Ectodermal cell (in vitro differentiated cells): ENCODE results near the gene RP2.

Experiments
- H3K27ac ChIP-seq: 2 replicates; pipeline ENCODE4 v1.7.0; 2013; ENCODE audit warnings: mild to moderate bottlenecking, low read depth, low read length; ENCODE audit not compliant: insufficient read depth, poor library complexity, severe bottlenecking
- H3K27me3 ChIP-seq: 2 replicates; pipeline ENCODE4 v1.7.0; 2013; ENCODE audit warnings: mild to moderate bottlenecking, low read length; ENCODE audit not compliant: insufficient read depth, control insufficient read depth, poor library complexity, severe bottlenecking
- H3K36me3 ChIP-seq: one replicate; pipeline ENCODE4 v1.7.0; 2013; ENCODE audit warnings: low read length; ENCODE audit not compliant: control insufficient read depth, insufficient read depth
- H3K4me1 ChIP-seq: one replicate; pipeline ENCODE4 v1.7.0; 2013; ENCODE audit warnings: low read length; ENCODE audit not compliant: control insufficient read depth, insufficient read depth
- H3K4me3 ChIP-seq: 2 replicates; pipeline ENCODE4 v1.7.0; 2013; ENCODE audit warnings: low read depth, low read length, control low read depth; ENCODE audit not compliant: insufficient read depth
- H3K9me3 ChIP-seq: 2 replicates; pipeline ENCODE4 v1.7.0; 2013; ENCODE audit warnings: mild to moderate bottlenecking, low read length, moderate library complexity; ENCODE audit not compliant: control insufficient read depth
- WGBS, 2 experiments: methylation state at CpG; one replicate each; pipeline ENCODE4 v1.1.7; 2013; ENCODE audit warnings: missing lambda C conversion rate in 2 of 2; 5-methylcytosine and 5-hydroxymethylcytosine counted together

RP2 gene

GRCh38 chrX:46916273-46916672, 79.4 kb downstream of the RP2 start:
- no peaks in the 10 kb centered on the region for H3K9me3 ChIP-seq
- H3K4me3 ChIP-seq, result no peak overlapping the region
- no peaks in the 10 kb centered on the region for H3K36me3 ChIP-seq
- no peak overlapping the region for H3K27ac ChIP-seq
- 90 to 93% methylated on average over 2 of the region's 2 CpGs for WGBS, 2 experiments
- H3K27me3 ChIP-seq, result no peaks in the 10 kb centered on the region
- H3K4me1 ChIP-seq, result no peaks in the 10 kb centered on the region

DNA sequence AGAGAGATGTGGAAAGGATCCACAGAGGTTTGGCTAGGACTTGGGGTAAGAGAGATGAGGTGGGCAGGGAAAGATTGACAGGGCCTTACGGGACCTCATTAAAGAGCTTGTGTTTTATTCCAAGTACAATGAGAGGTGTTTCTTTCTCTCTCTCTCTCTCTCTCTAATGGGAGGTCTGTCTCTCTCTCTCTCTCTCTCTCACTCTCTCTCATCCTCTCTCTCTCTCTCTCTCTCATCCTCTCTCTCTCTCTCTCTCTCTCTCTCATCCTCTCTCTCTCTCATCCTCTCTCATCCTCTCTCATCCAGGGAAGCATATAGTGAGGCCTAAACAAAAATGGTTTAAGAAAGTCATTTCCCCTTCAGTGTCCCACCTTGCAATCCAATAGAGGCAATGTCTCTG, 80.8 kb downstream of the RP2 start:
- Histone ChIP-seq H3K9me3 (no peaks in the 10 kb centered on the region), H3K4me1 (no peaks in the 10 kb centered on the region), H3K27me3 (no peaks in the 10 kb centered on the region), H3K4me3 (no peak overlapping the region), H3K27ac (no peak overlapping the region), H3K36me3 (no peaks in the 10 kb centered on the region)
- WGBS, 2 experiments, result 78% methylated on average over 1 of the region's 1 CpG; no CpG with 5 or more reads in 1 of the 2 experiments

GRCh38 chrX:46918434-46918833, 81.6 kb downstream of the RP2 start:
- no peaks in the 10 kb centered on the region for H3K4me1 ChIP-seq
- no peak overlapping the region for H3K27ac ChIP-seq
- H3K9me3 ChIP-seq, result no peaks in the 10 kb centered on the region
- no peaks in the 10 kb centered on the region for H3K36me3 ChIP-seq
- H3K27me3 ChIP-seq, result no peaks in the 10 kb centered on the region
- 94 to 100% methylated on average over 1 of the region's 1 CpG for WGBS, 2 experiments
- H3K4me3 ChIP-seq, result no peak overlapping the region

- Histone ChIP-seq H3K4me3 (no peak overlapping the region), H3K9me3 (no peaks in the 10 kb centered on the region), H3K27ac (no peak overlapping the region), H3K27me3 (no peaks in the 10 kb centered on the region), H3K4me1 (no peaks in the 10 kb centered on the region), H3K36me3 (no peaks in the 10 kb centered on the region)
- 75 to 100% methylated on average over 2 to 4 of the region's 4 CpGs for WGBS, 2 experiments
These were observed 83.4 kb downstream of the RP2 start for GRCh38 chrX:46920235-46920634.

DNA sequence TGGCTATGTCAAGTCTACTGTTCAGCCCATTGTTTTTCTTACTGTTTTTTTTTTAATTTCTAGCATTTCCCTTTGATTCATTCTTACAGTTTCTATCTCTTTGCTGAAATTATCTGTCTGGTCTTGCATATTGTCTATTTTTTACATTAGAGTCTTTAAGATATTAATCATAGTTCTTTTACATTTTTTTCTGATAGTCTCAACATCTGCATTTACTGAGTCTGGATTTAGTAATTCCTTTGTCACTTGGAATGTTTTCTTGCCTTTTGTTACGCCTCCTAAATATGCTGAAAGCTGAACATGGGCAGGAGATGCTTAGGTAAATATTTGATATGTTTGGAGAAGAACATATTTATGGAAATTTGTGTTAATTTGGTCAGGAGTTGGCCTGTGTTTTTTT, 85.8 kb downstream of the RP2 start:
- H3K4me3 ChIP-seq, result no peak overlapping the region
- H3K4me1 ChIP-seq, result no peaks in the 10 kb centered on the region
- 86 to 92% methylated on average over 1 of the region's 1 CpG for WGBS, 2 experiments
- no peaks in the 10 kb centered on the region for H3K36me3 ChIP-seq
- H3K9me3 ChIP-seq, result no peaks in the 10 kb centered on the region
- no peaks in the 10 kb centered on the region for H3K27me3 ChIP-seq
- no peak overlapping the region for H3K27ac ChIP-seq

GRCh38 chrX:46927718-46928117, 90.9 kb downstream of the RP2 start:
- no peak overlapping the region for H3K4me3 ChIP-seq
- no peaks in the 10 kb centered on the region for H3K9me3 ChIP-seq
- H3K4me1 ChIP-seq, result no peaks in the 10 kb centered on the region
- H3K27me3 ChIP-seq, result no peaks in the 10 kb centered on the region
- 88 to 96% methylated on average over 3 of the region's 3 CpGs for WGBS, 2 experiments
- no peak overlapping the region for H3K27ac ChIP-seq
- H3K36me3 ChIP-seq, result no peaks in the 10 kb centered on the region

DNA sequence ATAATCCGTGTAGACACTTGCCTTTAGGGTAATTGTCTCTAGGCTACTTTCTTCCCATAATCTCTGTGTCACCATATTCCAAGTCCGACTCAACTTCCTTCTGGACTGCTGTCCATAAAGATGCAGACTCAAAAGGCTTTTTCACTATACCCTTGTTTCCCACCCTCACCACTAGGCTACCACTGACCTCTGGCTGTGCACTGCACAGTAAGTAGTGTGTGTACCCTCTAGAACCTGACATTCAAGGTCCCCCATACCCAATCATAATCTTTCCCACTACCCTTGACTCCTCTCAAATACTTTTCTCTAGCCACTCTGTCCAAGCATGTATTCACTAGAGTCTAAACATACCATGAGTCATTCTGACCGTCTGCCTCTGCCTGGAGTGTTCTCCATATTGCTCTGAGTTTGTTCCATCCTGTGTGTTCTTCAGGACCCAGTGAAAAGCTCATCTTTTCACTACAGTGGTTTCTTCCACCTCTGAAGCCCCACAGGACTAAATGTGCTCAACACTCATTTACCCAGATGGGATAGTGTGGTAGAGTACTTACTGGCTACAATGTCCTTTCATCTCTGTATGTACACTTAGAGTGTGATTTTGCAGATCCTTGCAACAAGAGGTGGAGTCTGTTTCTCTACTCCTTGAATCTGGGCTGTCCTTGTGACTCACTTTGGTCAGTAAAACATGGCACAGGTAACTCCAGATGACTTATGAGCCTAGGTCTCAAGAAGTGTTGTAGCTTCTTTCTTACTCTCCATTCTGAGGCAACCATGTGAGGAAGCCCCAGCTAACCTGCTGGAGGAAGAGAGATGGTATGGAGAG, 92.8 kb downstream of the RP2 start:
- Histone ChIP-seq H3K27me3 (no peaks in the 10 kb centered on the region), H3K27ac (no peak overlapping the region), H3K9me3 (no peaks in the 10 kb centered on the region), H3K4me1 (no peaks in the 10 kb centered on the region), H3K36me3 (no peaks in the 10 kb centered on the region), H3K4me3 (no peak overlapping the region)
- WGBS, 2 experiments, result 96 to 98% methylated on average over 3 of the region's 3 CpGs
